ENCODE results near the gene TINAG.
A peak's percentile ranks its signal among the peaks of the same experiment; 100 is the strongest.

The TINAG gene, protein sequence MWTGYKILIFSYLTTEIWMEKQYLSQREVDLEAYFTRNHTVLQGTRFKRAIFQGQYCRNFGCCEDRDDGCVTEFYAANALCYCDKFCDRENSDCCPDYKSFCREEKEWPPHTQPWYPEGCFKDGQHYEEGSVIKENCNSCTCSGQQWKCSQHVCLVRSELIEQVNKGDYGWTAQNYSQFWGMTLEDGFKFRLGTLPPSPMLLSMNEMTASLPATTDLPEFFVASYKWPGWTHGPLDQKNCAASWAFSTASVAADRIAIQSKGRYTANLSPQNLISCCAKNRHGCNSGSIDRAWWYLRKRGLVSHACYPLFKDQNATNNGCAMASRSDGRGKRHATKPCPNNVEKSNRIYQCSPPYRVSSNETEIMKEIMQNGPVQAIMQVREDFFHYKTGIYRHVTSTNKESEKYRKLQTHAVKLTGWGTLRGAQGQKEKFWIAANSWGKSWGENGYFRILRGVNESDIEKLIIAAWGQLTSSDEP

DNA sequence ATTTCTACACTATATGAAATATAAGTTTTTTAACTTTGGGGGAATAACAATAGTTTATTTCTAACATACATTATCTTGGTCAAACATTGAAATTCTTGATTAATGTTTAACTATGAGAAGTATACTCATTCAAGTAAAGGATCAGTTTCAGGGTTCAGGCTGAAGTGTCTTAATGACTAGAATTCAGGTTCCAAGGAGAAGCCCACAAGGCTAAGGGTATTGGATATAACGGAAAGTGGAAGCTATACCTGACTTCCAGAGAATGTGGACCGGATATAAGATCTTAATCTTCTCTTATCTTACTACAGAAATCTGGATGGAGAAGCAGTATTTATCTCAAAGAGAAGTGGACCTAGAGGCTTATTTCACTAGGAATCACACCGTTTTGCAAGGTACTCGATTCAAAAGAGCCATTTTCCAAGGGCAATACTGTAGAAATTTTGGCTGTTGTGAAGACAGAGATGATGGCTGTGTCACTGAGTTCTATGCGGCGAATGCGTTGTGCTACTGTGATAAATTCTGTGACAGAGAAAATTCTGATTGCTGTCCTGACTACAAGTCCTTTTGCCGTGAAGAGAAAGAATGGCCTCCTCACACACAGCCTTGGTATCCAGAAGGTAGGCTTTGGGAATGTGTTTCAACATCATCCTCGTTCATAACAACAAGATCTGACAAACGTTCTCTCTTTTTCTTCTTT is at the start of gene TINAG:
TINAG (plus strand) TSS at position 153 of the 697 bp plus-strand sequence; CDS start at position 263, 110 bp downstream.
- DNase-seq, result no peak

DNA sequence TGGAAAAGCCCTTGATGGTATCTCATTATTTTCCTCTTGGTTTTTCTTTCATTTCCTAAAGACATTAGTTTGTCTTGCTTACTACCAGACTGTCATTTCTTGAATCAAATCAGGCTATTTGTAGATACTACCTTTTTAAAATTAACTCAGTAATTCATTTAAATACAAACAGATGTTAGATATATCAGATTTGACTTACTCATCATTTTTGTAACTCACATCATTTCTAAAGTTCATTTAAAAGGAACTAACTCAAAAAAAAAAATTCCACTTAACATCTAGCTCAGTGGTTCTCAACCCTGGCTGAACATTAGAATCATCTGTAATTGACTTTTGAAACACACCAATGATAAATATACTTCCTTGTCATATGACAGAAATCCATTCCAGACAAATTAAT is 48.2 kb upstream of the TINAG start:
- no peak for DNase-seq

DNA sequence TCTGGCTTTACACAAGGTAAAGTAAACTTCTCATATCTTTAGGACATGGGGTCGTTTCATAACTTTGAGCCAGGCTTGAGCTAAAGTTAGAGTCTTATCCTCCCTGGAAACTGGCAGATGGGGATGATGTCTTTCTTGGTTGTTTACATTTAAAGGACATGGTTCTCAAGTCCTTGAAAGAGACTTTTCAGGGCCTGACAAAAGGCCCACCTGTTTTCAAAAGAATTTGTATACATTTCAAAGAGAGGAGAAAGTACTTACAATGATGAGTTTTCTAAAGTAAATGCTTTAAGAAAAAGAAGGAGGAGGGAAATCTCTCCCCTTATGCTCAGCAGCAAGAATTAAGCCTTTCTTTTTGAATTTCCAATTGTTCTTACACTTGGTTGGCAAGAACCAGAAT is 45.7 kb upstream of the TINAG start:
- DNase-seq, result no peak

DNA sequence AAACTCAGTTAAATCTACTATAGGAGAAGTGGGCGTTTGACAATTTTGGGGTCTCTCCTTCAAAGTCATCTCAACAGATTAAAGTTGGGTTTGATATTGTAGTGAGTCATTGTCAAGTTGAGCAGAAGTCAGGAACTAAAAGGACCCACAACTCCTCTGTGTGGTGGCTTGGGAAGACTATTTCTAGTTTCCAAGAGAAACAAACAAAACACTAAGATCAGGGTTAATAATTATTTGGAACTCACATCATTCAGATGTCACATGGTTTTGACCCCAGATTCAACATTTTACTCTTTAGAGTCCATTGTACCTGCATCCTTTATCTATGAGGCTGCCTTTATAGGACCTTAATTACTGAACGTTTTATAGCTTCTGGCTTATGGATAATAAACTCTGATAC is 45.3 kb upstream of the TINAG start:
- DNase-seq, result no peak

DNA sequence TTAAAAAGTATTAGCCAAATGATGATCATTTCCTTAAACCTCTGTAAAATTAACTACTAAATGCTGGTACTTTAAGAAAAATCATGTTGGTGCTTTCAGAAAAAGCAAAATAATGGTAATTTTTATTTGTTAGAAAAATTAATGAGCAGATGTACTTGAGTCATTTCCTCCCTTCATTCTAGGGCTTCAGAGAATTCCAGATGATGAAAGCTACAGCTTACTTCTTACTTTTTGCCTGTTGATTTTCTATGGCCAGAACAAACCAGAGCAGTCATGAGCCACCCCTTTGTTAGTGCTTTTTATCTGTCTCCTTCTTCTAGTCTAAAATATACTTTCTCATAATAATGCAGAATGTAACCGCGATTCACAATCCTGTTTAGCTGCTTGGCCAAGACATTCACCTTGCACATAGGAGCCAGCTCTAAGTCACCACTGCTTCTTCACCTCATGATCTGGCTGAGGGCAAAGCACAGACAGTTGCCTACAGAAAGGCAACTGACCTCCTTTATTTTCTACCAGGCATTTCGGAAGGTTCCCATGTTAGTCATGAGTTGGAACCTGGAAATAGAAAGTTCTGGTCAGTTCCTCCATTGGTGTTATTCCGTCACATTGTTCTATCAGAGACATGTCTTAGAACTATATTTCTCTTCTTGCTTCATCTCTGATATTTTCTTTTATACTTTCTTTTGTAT is 43.5 kb upstream of the TINAG start:
- DNase-seq, result no peak

DNA sequence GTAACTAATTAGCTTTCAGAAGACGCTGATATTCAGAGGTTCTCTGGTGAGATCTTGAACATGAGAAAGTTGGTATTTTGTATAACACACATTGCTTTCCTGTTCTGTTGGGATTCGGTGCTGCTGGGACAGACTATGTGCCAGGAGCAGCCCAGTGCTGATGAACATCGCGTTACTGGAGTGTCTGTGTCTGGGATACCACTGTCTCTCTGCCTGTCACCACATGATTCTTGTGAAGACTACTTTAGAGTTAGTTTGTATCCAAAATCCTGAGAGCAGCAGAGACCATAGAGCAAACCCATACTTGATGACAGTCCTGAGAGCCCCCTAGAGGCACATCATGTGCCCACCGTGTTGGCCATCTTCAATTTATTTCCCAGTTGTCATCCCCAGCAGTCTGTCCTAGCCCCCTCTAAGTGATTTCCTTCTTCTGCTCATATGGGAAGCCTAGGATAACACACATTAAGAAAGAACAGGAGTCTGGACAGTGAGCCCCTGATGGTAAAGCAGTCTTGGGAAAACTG is 41.8 kb upstream of the TINAG start:
- no peak for DNase-seq

DNA sequence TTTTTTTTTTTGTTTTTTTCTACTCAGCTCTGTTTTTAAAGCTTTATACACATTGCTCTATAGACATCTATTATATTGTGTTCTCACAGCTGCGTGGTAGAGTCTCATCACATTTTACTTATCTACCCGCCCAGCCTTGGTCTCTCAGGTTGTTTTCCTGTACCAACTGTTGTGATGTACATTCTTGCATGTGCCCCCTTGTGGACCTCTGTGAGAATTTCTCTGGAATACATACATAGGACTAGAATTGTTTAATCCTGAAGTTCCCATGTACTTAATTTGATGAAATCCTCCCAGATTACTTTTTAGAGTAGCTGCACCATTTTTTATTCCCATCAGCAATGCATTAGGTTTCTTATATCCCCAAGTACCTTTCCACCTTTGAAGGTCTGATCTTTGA is 40.4 kb upstream of the TINAG start:
- DNase-seq, result no peak

DNA sequence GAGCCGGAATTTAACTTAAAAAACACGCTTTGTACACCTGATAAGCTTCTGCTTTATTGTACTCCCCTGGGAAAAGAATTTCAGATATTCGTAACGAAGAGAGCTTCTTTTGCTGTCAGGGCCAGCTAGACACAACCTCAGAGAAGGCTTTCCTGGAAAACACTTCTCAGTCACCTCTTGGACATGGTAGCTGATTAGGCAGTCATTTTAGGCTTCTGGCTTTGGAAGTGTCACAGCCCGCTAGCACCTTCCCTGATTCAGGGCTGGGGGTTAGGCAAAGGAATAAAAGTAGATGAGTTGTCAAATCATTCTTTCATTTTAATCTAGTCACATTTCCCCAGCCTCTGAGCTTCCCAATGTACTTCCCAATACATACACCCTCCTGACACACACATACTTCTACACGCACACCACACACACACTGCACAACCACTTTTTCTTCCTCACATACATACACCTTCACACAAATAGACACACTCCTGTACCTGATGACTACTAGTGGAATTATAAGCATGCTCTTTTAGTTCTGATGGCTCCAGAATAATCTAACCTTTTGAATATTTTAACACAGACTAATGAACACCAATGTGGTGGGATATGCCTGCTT is 34.9 kb upstream of the TINAG start:
- DNase-seq, result no peak

DNA sequence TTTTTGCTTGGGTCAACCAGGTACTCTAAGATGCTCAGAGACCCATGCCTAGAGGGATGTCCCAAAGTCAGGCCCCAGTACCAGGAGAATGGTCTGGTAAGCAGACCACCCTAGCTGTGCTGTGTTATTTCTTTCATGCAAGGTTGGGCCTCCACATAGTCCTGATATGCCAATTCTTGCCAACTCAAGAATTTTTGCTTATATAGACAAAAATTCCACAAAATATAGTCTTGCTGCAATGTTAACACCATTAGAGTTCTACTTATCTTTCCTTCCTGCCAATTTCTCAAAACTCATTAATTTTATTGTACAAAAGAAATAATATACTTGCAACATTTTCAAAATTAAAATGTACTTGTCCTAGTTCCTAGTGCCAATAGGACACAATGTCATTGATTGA is 33.9 kb upstream of the TINAG start:
- no peak for DNase-seq

DNA sequence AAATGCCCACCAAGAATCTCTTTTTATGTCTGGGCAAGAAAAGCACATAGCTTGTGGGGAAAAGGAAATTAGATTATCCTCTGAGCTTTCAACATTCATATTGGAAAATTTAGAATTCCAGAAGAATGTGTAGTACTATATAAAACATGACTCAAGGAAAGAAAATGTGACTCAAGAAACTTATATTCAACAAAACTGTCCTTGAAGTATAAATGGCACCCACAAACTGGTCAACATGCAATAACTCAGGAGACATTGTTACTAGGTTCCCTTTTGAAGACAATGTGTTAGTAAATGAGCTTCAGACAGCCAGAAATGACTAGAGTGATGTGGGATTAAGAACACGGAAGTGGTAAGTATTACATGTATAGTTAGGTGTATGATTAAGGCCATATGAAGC is 26.1 kb upstream of the TINAG start:
- DNase-seq, result no peak

DNA sequence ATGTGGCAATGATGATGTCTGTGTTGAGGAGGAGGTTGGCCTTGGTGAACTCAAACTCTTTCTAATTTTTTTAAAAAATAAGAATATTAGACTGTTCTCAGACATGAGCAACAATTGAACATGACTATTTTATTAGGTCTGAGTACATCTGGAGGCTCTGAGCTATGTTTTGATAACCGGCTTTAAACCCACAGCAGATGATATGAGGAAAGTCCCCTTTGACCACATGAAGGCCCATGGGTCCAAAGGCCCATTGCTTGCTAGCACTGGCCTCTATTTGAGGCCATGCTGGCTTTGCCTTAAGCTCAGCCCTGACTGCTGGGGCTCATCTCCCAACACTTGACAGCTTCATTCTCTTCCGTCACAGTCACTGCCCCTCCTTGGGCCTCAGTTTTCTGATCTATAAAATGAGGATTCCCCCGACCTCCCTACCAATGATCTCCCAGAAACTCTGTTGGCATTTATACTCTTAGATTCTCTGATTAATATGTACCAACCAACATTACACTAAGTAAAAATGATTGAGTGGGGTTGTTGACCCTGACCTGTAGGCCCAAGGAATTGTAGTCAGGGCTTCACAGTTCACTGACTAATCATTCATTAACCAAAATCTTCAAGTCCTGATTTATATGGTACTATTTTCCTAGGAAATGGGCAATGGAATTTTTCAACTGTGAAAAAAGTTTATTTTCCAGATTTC is 23.9 kb upstream of the TINAG start:
- no peak for DNase-seq

DNA sequence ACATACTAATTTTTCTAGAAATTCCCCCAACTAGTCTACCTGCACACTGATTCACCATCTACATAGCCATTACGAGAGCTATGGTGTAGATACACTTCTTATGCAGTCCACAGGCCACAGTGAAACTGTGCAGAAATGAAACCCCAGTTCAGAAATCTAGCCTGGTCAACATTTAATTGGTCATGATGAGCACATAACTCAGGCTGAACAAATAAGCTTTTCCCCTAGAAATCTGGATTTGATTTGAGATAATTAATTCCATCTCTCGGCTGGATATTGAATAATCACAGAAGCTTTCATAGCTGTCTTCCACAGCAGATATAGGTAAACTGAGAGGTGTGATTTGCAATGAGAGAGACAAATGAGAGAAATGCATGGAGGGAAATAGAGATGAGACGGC is 22.6 kb upstream of the TINAG start:
- DNase-seq, result no peak

DNA sequence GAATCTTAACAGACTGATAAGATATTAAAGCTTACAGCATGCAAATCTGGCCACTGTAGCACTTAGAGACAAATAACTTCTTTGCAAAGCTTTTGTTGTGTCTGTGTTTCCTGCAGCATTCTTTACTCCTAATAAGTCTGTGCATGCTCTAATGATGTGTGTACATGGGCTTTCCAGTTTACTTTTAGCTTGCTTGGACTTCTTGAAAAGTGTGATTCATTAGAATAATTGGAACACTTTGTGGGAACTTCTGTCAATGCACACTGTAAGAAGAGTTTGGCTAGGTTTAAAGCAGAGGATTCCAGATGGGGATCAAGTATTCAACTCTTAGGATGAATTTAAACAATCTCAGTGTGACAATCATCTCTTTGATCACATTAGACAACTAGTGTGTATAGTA is 22.1 kb upstream of the TINAG start:
- no peak for DNase-seq

DNA sequence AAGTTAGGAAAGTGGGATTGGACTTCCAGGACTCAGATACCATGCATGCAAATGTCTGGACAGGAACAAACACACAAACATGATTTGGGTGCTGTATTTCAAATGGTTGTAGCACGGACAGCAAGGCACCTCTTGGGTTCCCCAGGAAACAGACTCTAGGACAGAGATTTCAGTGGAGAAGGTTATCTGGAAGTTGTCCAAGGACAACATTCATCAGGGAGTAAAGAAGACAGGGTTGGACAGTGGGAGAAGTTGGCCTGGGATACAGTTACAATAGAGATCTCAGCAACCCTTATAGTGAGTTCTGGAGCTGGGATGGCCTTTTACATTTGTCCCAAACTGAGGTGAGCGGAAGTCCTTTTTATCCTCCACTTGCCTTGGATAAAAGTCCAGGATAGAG is 19.8 kb upstream of the TINAG start:
- no peak for DNase-seq

DNA sequence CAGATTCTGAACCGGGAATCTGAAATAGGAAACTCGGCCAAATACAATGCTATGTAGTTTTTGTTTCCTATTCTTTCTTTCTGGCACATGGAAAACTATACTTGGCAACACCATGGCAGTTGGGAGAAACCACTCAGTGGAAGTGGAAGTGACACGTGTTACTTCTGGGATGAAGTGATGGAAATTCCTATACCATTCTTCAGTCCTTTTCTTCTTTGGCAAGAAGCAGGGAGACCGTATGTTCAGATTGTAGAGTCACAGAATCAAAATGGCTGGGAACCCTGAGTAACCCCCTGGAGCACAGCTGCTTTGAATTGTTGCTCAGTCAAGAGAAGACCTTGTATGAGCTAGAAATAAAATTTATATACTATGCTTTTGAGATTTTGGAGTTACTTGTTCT is 18.8 kb upstream of the TINAG start:
- no peak for DNase-seq

DNA sequence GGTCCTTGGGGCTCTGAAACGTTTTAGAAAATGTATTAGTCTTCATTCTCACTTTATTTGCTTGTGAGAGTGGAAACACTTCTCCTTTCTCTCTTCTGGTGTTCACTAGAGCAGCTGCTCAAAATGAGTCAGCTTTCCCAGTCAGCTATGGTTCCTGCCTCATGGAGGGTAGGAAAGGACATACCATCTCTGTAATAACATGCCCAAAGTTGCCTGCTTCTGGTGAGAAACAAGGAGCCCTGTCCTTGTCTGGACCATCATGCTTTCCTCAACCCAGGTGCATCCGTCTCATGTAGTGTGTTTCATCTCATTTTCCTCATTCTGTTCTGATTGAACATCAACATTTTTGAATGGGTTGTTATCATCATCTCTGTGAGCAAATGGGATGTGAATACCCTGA is 17.1 kb upstream of the TINAG start:
- no peak for DNase-seq

DNA sequence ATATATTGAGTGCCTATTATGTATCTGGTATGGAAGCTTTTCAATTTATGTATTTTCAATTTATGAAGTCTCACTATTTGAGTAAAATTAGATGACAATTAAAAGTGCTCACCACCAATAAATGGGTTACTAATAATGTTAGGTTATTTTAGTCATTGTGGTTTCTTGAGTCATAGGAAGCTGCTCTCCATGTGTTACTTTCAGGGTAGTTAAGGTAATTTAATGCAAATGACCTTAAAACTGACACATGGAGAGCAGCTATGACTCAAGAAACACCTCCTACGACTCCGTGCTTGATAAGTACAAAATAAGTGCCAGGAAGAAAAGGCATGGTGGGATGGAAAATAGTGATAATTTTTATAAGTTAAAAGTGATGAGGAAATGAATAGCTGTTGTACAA is 16.5 kb upstream of the TINAG start:
- peak in 1 of 51 donors; percentile 9 for DNase-seq

DNA sequence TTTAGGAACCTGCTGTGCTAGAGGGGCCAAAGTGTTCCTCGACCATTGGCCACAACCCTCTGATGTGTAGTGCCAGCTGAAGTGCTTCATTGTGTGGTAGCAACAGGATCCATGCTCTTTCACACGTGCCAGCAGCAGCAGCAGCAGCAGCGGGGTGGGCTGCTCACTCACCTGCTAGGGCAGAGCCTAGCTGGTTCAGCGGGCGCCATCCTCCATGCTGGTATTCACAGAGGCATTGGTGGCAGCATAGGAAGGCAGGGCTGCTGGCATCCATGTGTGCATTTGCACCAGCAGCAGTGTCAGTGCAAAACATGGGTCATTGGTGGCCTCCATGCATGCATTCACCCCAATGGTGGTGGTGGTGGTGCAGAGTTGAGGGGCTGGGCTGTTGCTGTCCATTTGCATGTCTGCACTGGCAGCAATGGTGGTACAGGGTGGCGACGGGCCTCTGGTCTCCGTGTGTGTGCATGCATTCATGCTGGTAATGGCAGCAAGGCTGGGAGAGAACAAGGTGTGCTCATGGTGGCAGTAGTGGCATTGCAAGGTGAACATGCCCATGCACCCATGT is 13.2 kb upstream of the TINAG start:
- DNase-seq, result no peak

DNA sequence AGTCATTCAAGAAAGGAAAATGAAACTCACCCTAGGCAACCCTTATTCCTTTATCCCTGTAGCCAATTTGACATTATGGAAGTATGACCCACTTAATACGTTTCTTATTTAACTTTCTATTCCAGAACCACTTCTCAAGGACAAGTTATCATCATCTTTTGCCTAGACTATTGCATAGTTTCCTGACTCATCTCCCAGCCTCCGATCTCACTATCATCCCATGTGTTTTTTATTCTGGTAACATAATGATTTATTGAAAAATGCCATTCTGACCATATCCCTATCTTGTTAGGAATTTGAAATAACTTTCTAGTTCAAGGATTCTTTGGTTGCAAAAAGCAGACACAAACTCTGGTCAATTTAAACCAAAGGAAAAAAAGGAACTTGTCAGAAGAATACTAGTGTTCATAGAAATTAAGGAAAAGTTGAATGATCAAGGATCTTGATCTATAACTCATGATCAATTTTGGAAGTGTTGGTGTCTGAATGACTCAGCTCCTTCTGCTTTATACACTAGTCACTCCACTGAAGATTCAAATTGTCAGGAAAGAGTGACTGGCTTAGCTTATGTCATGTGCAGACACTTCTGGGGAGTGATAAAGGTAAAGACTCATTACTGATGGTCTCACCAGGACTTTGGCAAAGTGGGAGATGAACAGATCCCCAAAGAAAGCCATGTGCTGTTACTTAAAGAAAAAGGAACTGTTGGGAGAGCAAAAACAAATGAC is 8.5 kb upstream of the TINAG start:
- DNase-seq, result no peak

DNA sequence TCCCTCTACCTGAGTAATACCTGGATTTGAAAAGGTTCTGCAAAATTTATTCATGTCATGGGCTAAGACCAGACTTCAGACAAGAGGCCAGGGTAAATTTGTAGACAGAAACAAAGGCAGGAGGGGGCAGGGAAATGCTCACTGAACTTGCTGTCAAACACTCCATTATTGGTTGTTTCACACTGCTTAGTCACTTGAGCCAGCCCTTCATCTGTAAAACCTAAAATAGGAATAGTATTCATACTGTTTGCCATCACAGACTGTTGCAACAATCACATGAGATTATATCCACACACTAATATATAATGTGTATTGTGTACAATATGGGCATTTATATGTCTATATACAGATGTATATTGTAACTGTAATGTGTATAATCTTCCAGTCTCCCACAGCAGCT is 6.5 kb upstream of the TINAG start:
- DNase-seq, result no peak
